HG02840 (cell line): Measurements from ENCODE around the gene KLHDC4.
"Not testable (repeated sequence)": the region's sequence is repeated elsewhere in the genome, so short reads cannot be mapped to it uniquely, and the experiment has no call there.

Source experiments
- ATAC-seq: cut with Tn5 transposase; IDR thresholded peaks from one replicate; pipeline ENCODE4 v1.9.1; 2021; ENCODE audit warnings: mild to moderate bottlenecking, moderate library complexity, moderate number of reproducible peaks; ENCODE audit not compliant: unreplicated experiment, low FRiP score

The KLHDC4 gene

DNA sequence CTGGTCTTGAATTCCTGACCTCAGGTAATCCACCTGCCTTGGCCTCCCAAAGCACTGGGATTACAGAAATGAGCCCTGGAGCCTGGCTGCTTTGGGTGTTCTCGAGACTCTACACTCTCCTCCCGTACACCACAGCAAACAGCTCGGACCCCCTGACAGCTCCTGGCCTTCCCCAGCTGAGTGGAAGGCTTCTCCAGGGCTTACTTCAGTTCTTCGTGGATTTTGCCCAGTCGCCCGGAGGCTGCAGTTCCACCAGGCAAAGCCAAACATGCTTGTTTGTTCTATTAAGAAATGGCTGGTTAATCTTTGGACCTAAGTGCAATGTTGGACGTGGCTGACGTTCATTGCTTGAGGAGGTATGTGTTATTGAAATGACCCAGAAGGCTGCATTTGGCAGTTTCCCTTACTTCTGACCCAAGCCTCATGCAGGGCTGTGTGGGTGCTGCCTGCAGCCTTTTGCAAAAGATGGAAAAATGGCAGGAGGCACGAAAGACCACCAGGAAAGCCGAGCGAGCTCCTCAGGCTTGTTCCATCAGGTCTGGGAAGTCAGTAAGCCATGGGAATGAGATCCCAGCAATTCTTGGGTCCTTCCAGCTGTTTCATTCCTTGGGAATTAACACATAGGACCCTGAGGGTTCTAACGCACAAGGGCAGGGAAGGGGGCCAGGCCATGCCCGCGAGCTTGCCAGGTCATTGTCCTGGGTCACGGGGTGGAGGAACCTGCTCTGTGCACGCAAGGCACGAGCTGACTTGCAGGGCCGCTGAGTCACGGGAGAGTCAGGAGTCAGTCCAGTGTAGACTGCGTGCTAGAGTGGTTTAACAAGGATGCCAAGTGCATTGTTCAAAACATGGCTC lies 23.9 kb upstream of the KLHDC4 start:
- no peak for ATAC-seq

- ATAC-seq = not testable (repeated sequence)
Measured at GRCh38 chr16:87788730-87789436, 23.1 kb upstream of the KLHDC4 start.

- ATAC-seq = not testable (repeated sequence)
Measured at GRCh38 chr16:87787451-87788091, 21.8 kb upstream of the KLHDC4 start.

DNA sequence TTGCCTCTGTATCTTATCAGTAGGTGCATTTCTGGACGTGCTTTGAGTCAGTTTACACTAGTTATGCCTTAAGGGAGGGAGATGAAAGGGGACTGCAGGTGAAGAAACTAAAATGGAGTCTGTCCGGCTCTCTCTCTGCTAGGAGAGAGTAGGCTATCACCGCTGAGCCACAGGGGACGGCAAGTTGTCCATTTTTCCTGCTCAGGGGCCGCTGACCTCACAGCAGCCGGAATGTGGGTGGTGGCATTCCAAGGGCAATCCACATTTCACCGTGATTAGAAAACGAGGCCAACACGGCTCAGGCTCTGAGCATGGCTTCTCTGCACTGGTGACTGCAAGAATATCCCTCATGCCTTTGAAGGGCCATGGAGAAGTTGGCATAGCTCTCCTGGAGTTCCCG lies 19.0 kb upstream of the KLHDC4 start:
- ATAC-seq = no peak

GRCh38 chr16:87782033-87782432 lies 16.2 kb upstream of the KLHDC4 start:
- no peak for ATAC-seq

DNA sequence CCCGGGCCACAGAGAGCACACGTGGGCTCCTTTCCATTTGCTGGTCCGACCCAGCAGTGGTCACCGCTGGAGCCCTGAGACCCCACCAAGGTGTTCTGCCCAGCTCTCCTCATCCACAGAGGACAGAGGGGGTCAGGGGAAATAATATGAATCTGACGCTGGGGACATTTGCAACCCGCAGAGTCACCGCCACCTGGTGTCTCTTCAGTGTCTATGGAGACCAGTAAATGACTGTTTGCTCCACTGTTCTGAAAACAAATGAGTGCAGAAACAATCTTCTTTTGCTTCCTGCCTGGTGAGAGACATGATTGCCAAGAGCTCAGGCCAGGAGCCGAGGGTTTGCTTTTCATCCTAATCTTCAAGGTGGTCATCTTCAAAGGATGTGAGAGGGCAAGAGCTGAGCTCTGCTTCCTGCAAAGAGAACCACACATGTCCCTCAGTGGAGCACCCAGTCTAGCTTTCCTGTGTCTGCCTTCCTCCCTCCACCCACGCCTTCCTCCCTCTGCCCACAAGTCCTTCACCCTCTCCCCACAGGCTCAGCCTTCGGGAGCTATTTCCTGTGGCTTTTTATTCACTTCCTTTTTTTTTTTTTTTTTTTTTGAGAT lies 14.7 kb upstream of the KLHDC4 start:
- ATAC-seq = no peak

DNA sequence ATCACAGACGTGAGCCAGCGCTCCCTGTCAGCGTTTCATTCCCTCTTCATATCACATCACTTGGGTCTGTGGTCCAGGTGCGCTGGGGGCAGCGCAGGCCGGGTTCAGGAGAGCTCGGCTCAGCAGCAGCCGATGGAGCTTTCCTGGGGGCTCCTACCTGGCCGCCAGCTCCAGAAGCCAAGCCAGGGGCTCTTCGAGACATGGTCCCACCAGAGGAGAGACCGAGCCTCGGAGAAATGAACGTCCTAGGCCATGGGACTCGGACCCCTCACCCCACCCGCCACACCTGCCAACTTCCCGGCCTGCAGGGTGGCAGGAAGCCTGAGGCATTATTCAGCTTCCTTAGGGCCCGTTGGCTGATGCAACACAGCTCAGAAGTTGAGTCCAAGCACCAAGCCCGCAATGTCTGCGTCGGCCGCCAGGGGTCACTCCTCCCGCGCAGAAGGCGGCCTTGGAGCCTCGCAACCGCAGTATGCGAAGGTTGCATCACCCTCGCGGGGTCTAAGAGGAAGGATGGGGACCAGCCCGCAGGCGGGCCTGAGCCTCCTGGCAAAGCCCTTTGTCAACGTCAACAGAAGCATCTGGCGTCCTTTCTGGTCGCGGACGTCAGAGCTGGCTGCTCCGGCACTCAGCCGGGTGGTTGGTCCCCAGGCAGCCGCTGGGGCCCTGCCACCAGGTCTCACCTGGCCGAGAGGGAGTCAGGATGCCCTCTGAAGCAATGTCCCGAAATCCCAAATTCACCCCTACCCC lies 13.2 kb upstream of the KLHDC4 start:
- peak; percentile 39 for ATAC-seq

DNA sequence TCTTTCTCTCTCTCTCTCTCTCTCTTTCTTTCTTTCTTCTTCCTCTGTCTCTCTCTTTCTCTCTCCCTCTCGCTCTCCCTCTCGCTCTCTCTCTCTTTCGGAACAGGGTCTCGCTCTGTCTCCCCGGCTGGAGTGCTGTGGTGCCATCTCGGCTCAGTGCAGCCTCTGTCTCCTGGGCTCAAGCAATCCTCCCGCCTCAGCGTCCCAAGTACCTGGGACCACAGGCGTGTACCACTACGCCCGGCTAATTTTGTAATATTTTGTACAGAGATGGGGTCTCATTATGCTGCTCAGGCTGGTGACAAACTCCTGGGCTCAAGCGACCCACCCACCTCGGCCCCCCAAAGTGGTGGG lies 12.7 kb upstream of the KLHDC4 start:
- no peak for ATAC-seq

DNA sequence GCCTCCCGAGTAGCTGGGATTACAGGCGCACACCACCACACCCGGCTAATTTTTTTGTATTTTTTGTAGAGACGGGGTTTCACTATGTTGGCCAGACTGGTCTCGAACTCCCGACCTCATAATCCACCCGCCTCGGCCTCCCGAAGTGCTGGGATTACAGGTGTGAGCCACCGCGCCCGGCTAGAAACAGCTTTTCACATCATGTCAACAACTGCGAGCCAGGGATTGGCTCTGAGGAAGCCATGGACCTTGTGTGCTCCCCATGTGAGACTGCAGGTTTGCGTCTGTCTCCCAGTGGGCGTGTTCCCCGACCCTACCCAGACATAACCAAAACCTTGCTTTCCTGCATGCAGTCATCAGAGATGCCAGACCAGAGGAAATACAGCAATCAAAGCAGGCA lies 8.1 kb upstream of the KLHDC4 start:
- ATAC-seq = not testable (repeated sequence)

DNA sequence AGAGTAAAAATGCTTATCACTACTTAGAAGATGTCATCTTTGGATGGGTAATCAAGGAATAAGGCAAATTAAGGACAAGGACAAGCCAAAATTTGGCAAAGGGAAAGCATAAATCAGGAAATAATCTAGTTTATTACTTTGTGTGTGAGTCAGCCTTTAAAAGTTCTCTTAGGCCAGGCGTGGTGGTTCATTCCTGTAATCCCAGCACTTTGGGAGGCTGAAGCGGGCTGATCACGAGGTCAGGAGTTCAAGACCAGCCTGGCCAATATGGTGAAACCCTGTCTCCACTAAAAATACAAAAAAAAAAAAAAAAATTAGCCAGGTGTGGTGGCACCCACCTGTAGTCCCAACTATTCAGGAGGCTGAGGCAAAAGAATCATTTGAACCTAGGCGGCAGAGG lies 1.7 kb upstream of the KLHDC4 start:
- ATAC-seq = not testable (repeated sequence)

- no peak for ATAC-seq
Measured at GRCh38 chr16:87766485-87766797, 655 bp upstream of the KLHDC4 start.

GRCh38 chr16:87765473-87765775 lies 362 bp downstream of the KLHDC4 start:
- peak; percentile 47 for ATAC-seq

DNA sequence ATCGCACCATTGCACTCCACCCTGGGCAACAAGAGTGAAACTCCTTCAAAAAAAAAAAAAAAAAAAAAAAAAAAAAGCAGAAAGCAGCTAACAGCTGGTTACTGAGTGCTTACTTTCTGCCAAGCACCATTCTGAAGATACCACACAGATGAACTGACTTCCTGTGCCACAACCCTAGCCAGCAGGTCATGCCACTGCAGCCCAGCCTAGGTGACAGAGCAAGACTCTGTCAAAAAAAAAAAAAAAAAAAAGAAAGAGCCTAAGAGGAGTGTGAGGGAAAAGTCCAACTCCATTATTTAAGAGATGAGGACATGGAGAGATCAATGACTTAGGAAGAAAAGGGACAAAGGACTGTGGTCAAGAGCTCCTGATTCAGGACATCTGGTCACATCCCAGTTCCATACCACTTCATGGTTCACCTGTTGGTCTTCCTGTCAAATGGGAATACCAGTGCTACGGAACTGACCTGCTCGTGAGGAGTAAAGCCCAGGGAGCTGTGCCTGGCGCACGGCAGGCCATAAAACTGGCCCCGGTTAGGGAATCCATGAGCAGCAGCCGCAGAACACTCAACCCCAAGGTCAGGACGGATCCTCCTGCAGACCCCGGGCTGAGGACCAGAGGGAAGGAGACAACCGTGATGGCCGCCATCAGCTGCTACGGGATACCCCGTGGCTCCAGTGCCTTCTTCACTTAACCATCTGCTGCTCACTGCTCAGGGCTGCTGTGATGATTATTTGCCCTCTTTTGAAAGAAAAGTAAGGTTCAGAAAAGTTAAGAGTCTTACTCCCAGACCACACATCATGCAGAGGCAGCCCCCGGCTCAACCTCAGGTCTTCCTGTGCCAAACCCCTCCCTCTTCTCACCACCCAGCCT lies 950 bp downstream of the KLHDC4 start:
- ATAC-seq = peak; percentile 9

DNA sequence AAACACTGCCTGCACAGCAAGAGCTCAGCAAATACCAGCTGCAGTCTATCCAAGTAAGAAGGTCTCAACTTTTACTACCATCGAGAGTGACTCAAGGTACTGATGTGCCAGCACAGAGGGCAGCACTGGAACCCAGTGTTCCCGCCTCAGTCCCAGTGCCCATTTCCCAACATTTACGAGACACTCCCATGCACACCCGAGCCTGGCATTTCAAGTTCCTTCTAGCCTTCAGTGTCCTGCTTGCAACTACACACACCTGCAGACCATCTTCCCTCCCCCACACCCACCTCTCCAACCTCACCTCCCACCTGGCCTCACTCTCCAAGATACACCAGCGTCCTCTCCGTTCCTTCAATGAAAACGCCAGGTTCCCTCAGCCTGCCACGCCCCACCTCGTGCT lies 3.2 kb downstream of the KLHDC4 start:
- ATAC-seq = no peak

DNA sequence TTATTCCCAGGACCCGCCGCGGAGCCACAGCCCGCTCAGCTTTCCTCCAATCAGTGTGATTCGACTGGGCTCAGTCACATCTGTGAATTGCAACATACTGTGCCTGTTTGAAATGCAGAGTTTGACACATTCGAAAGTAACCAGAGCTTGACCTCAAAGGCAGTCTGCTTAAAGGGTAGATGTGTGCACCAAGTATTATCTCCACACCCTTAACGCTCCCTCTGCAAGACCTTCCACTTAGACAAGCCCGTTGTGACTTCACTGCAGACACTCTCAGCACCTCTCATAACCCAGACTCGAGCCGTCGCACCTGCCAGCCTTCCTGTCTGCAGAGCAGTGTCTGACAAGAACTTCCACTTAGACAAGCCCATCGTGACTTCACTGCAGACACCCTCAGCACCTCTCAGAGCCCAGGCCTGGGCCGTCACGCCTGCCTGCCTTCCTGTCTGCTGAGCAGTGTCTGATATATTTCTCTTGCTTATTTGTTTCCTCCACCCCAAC lies 3.7 kb downstream of the KLHDC4 start:
- no peak for ATAC-seq

- no peak for ATAC-seq
Measured at GRCh38 chr16:87761060-87761459, 4.7 kb downstream of the KLHDC4 start.

DNA sequence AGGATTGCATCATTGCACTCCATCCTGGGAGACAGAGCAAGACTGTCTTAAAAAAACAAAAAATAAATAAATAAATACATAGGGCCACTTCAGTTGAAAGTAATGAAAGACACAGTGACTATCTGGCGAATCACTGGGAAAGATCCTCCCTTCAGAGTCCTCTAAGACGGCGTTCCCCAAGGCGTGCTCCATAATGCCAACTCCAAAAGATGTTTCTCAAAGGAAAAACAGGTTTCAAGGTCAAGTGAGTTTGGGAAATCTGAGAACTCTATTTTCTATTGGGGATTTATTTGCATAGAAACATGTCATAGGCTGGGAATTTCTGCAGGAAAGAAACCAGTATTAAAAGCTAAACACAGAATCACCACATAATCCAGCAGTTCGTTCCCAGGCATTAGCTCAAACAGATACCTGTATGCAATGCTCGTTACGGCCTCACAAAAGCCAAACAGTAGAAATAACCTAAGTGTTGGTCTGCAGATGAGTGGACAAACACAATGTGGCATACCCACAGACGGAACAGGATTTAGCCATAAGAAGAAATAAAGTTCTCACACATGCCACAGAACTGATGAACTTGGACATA lies 7.9 kb downstream of the KLHDC4 start:
- no peak for ATAC-seq

DNA sequence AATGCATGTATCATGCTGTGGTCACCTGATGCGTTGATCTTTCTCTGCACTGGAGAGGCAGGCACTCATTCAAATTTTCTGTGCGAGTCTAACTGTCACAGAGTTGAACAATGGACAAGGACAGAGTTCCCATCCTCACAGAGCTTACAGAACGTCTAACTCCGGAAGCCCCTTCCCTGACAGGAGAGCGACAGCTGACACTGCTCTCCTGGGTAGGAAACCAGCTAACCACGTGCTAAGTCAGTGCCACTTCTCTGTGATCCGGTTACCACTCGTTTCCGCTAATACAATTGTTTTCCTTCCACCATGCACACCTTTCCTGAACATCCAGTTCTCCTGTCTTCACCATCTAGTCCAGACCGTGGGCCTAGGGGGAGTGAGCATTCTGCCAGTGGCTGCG lies 11.3 kb downstream of the KLHDC4 start:
- no peak for ATAC-seq
